ENCODE data around the gene CCL3.
"Not testable (repeated sequence)": the region's sequence is repeated elsewhere in the genome, so short reads cannot be mapped to it uniquely, and the experiment has no call there.

The CCL3 gene

GRCh38 chr17:36118477-36119353 is 28.8 kb upstream of the CCL3 start:
- no peak overlapping the region for H3K4me3 ChIP-seq (ENCODE audit: low read depth, low read length)
- no peak for DNase-seq
- no peaks in the 10 kb centered on the region for H3K27me3 ChIP-seq (replicated peaks)
- no peak overlapping the region for H3K27ac ChIP-seq
- no peaks in the 10 kb centered on the region for H3K36me3 ChIP-seq (replicated peaks)
- in situ Hi-C loops (cut with HindIII; ENCODE audit: low pct_ligation_motif_present, low sequenced_read_pairs), result no loop called here
- TF ChIP-seq CTCF (IDR thresholded peaks at IDR 0.05; ENCODE audit: low read depth, low read length, missing control alignments), result no peak

DNA sequence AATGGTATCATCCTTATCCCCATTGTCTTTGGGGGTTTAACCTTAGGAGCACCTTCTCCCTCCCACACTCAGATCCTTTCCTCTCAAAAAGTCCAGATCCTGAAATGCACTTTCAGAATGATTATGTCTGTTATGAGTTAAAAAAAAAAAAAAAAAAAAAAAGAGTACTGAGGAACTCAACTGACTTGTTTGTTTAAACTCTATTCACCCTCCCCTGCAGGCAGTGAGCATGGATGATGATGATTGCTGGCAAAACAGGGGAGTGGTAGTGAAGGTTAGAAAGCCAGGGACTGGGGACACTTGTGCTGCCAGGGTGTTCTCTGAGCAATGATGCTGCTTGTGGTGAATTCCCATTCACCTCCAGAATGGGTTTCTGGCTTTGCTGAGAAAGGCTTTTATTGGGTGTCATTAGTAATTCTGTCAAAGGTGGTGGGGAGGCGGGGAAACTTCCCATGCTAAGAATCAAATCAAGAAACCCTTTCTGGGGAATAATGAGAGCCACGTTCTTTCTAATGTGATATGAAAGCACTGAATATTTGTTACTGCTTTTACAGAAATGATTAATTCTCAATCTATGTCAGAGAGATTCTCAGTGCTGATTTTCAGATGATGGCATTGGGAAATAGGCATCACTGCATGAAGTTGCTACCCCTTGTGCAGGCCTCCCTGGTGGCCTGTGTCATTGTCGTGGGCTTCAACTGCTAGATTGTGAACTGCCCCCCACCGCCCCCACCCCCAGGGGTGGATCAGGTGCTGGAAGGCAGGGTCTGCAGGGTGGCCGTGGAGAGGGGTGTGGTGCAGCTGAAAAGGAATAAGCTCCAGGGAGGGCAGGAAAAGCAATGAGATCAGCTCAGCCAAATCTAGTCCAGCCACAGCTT is 27.8 kb upstream of the CCL3 start:
- no peak for DNase-seq
- no peak for TF ChIP-seq CTCF (IDR thresholded peaks at IDR 0.05; ENCODE audit: low read depth, low read length, missing control alignments)
- Histone ChIP-seq H3K27ac (no peak overlapping the region), H3K36me3 (replicated peaks) (no peaks in the 10 kb centered on the region), H3K27me3 (replicated peaks) (no peaks in the 10 kb centered on the region), H3K4me3 (ENCODE audit: low read depth, low read length) (no peak overlapping the region)
- in situ Hi-C loops (cut with HindIII; ENCODE audit: low pct_ligation_motif_present, low sequenced_read_pairs), result no loop called here

DNA sequence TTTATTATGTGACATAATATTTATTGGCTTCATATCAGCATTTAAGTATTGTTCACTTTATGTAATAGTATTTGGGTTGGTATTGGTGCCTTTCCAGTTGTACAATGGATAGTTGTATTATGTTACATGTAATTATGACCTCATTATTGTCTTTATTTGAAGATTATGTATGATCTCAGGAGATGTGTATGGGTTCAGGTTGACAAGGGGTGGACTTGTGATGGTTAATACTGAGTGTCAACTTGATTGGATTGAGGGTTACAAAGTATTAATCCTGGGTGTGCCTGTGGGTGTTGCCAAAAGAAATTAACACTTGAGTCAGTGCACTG is 25.7 kb upstream of the CCL3 start:
- H3K27ac ChIP-seq; DNase-seq; H3K27me3 ChIP-seq (replicated peaks); H3K36me3 ChIP-seq (replicated peaks); in situ Hi-C loops (cut with HindIII; ENCODE audit: low pct_ligation_motif_present, low sequenced_read_pairs); H3K4me3 ChIP-seq (ENCODE audit: low read depth, low read length): not testable (repeated sequence)

GRCh38 chr17:36114971-36115648 is 25.2 kb upstream of the CCL3 start:
- DNase-seq; in situ Hi-C loops (cut with HindIII; ENCODE audit: low pct_ligation_motif_present, low sequenced_read_pairs); H3K27me3 ChIP-seq (replicated peaks); H3K27ac ChIP-seq; H3K4me3 ChIP-seq (ENCODE audit: low read depth, low read length); H3K36me3 ChIP-seq (replicated peaks): not testable (repeated sequence)

DNA sequence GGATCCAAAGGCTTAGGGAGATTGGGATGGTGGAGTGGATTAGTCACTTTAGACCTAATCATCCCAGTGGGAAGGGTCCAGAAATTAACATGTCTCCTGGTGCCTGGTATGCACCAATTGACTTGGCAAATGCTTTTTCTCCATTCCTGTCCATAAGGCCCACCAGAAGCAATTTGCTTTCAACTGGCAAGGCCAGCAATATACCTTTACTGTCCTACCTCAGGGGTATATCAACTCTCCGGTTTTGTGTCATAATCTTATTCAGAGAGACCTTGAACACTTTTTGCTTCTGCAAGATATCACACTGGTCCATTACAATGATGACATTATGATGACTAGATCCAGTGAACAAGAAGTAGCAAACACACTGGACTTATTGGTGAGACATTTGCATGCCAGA is 23.2 kb upstream of the CCL3 start:
- H3K27ac ChIP-seq; DNase-seq; H3K4me3 ChIP-seq (ENCODE audit: low read depth, low read length); in situ Hi-C loops (cut with HindIII; ENCODE audit: low pct_ligation_motif_present, low sequenced_read_pairs); H3K27me3 ChIP-seq (replicated peaks); H3K36me3 ChIP-seq (replicated peaks): not testable (repeated sequence)

- DNase-seq, result no peak
- in situ Hi-C loops (cut with HindIII; ENCODE audit: low pct_ligation_motif_present, low sequenced_read_pairs), result no loop called here
- no peak for TF ChIP-seq CTCF (IDR thresholded peaks at IDR 0.05; ENCODE audit: low read depth, low read length, missing control alignments)
- no peaks in the 10 kb centered on the region for H3K36me3 ChIP-seq (replicated peaks)
- no peak overlapping the region for H3K4me3 ChIP-seq (ENCODE audit: low read depth, low read length)
- H3K27ac ChIP-seq, result no peak overlapping the region
- H3K27me3 ChIP-seq (replicated peaks), result no peaks in the 10 kb centered on the region
Measured at GRCh38 chr17:36112572-36112971, 22.6 kb upstream of the CCL3 start.

DNA sequence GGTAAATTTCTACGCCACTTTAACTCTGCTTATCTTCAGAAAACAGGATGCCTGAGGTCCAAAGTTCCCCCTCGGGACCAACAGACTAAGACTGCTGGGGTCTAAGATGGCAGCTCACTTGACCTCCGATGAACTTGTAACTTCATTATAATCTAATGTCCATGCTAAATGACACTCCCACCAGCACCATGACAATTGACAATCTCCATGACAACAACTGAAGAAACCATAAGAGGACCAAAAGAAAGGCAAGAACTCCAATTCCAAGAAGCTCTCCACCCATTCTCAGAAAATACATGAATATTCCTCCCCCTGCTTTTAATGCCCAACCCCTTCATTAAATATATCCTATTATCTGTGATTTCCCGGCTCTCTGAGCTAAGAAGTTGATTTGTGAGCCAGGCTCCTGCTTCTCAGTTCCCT is 21.1 kb upstream of the CCL3 start:
- in situ Hi-C loops (cut with HindIII; ENCODE audit: low pct_ligation_motif_present, low sequenced_read_pairs), result no loop called here
- Histone ChIP-seq H3K27ac (no peak overlapping the region), H3K36me3 (replicated peaks) (no peaks in the 10 kb centered on the region), H3K27me3 (replicated peaks) (no peaks in the 10 kb centered on the region), H3K4me3 (ENCODE audit: low read depth, low read length) (no peak overlapping the region)
- no peak for DNase-seq
- no peak for TF ChIP-seq CTCF (IDR thresholded peaks at IDR 0.05; ENCODE audit: low read depth, low read length, missing control alignments)

- H3K27ac ChIP-seq; in situ Hi-C loops (cut with HindIII; ENCODE audit: low pct_ligation_motif_present, low sequenced_read_pairs); H3K27me3 ChIP-seq (replicated peaks); H3K4me3 ChIP-seq (ENCODE audit: low read depth, low read length); DNase-seq; H3K36me3 ChIP-seq (replicated peaks): not testable (repeated sequence)
Measured at GRCh38 chr17:36108265-36108664, 18.3 kb upstream of the CCL3 start.
